Left renal pelvis (tissue), 4 donors: Measurements from ENCODE around the gene TACR2. TPM values are rescaled to one million over a fixed set of nuclear protein-coding genes. Genes with fewer than 3 reads are reported as not detected.

Experiments used
- DNase-seq, 4 donors: peaks; one replicate each; pipeline ENCODE4 v3.0.0-alpha.2; 2013; ENCODE audit warnings: low read depth in 4 of 4, low spot score in 3 of 4
- polyA plus RNA-seq, 4 donors: library from polyadenylated mRNA; unstranded; fragments of 120-200 nt; gene quantifications; one replicate each; pipeline ENCODE4 v1.2.1, GENCODE V29; 2013; ENCODE audit not compliant: insufficient read length in 4 of 4

The TACR2 gene
- polyA plus RNA-seq, 4 donors = 0.23 to 0.49 (median 0.34) TPM

DNA sequence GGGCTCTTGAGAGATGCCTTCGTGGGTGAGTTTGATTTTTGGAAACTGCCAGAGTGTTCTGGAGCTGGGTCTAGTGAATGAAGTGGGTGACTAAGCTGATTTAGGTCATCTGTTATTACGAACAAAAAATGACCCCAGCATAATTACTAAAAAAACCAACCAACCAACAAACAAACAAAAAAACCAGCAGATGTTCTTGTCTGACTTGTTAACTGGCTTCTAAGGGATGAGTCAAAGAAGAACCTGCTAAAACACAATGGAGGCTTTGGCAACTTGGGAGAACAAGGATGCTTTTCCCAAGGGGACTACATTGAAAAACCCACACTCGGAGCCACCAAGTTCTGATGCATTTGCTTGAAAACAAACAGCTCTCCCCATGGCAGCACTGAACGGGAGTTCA, 11.5 kb downstream of the TACR2 start:
- no peak for DNase-seq

DNA sequence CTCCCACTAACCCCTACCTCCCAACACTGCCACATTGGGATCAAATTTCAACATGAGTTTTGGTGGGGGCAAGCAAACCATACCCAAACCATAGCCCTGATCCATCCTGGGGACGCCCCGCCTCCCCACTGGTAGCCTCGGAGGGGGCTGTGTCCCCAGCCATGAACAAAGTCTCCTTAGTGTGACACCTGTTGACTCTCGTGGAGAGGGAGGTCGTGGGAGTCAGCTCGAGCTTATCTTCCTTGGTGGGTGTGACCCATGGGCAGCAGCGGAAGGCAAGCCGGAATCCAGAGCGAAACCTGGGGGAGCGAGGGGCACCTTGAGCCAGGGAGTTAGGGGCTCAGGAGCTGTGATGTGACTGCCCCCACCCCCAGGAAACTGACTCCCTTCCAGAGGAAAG, 11.9 kb downstream of the TACR2 start:
- DNase-seq = no peak

DNA sequence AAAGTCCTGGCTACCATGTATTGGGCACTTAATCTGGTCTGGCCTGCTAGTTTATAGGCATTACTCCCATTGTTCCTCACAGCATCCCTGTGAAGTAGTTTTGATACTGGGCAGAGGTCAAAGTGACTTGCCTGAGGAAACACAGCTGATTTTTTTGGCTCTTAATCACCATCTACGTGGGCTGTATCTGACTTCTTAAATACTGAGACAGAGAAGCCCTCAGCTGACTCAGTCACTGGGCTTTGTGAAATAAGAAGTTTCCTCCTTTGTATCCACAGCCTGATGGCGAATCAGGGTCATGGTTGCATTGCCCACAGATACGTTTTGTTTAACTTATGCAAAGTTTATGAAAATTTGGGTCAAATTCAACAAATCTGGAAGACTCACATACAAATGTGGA, 13.2 kb downstream of the TACR2 start:
- no peak for DNase-seq

DNA sequence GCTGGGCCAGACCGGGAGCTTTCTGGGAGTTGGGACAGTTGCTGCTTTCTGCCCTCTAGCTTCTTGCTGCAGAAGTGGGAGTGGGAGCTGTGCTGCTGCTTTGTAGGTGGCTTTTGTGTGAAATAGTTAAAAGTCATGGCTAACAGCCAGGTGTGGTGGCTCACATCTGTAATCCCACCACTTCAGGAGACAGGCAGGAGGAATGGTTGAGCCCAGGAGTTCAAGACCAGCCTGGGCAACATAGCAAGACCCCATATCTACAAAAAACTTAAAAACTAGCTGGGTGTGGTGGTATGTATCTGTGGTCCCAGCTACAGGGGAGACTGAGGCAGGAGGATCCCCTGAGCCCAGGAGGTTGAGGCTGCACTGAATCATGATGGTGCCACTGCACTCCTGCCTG, 13.7 kb downstream of the TACR2 start:
- no peak for DNase-seq

DNA sequence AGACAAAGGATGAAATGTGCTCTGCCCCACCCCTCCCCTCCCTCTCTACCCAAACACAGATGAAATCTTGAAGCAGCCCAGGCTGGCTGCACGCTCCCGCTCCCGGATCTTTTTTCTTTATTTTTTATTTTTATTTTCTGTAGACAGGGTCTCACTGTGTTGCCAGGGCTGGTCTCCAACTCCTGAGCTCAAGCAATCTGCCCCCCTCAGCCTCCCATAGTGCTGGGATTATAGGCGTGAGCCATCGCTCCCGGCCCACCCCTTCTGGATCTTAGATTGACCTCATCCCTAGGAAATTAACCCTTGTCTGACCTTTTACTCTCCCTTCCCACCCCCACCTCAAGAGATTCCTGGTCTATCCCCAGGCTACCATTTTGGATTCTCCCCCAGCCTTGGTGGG, 14.3 kb downstream of the TACR2 start:
- no peak for DNase-seq

DNA sequence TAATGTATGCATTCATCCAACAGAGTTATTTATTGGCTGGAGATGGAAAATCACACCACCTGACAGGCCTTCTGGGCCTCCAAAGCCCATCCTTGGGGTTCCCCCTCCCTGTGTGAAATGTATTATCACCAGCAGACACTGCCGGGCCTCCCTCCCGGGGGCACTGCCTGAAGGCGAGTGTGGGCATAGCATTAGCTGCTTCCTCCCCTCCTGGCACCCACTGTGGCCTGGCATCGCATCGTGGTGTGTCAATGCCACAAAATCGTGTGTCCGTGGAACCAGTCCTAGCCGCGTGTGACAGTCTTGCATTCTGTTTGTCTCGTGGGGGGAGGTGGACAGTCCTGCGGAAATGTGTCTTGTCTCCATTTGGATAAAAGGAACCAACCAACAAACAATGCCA, 15.3 kb downstream of the TACR2 start:
- DNase-seq = no peak

DNA sequence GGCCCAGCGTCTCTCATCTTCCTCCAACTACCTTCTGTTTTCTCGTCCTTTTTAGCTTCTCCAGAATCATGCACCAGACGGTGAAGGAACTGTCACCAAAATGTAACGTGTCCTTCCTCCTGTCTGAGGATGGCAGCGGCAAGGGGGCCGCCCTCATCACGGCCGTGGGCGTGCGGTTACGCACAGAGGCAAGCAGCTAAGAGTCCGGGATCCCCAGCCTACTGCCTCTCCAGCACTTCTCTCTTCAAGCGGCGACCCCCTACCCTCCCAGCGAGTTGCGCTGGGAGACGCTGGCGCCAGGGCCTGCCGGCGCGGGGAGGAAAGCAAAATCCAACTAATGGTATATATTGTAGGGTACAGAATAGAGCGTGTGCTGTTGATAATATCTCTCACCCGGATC, 15.8 kb downstream of the TACR2 start:
- DNase-seq = no peak

DNA sequence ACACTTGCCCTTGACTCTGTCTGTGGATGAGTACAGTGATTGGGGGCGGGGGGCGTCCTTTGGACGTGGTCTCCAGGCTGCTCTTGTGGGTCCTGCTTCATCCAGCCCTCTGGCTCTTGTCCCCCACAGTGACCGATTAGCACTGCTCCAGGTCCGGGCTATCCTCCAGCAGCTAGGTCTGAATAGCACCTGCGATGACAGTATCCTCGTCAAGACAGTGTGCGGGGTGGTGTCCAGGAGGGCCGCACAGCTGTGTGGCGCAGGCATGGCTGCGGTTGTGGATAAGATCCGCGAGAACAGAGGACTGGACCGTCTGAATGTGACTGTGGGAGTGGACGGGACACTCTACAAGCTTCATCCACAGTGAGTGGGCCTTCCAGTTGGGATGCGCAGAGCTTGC, 18.3 kb downstream of the TACR2 start:
- no peak for DNase-seq

DNA sequence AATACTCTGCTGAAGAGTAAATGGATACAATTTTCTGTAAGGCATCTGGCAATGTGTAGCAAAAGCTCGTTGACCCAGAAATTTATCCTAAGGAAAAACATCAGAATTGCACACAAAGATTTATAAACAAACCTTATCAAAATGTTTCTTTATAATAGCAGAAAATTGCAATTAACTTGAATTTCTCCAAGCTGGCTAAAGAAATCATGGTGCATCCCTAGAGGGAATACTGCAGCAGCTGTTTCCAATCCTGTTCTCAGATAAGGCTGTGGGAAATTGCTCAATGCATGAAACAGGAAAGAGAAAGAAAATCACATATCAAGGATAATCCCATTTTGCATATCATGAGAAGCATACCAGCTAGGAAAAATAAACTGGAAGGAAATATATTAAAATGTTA, 18.7 kb downstream of the TACR2 start:
- DNase-seq = no peak

DNA sequence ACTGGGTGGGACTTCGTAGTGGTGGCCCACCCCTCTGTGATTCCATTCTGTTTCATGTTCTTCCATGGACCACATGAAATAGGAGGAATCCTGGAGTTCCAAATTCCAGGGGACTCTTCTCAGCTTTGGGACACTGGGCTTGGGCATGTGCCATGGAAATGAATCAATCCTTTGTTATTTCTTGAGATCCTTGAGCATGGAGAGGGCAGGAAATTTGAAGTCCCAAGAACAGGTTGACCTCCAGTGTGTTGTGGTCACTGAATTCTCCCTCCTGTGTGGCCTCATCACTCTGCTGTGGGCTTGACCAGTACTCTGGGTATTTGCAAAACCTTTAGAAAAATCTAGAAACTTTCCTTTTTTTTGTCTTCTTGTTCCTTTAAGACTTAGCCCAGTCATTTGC, 22.7 kb downstream of the TACR2 start:
- DNase-seq = no peak

DNA sequence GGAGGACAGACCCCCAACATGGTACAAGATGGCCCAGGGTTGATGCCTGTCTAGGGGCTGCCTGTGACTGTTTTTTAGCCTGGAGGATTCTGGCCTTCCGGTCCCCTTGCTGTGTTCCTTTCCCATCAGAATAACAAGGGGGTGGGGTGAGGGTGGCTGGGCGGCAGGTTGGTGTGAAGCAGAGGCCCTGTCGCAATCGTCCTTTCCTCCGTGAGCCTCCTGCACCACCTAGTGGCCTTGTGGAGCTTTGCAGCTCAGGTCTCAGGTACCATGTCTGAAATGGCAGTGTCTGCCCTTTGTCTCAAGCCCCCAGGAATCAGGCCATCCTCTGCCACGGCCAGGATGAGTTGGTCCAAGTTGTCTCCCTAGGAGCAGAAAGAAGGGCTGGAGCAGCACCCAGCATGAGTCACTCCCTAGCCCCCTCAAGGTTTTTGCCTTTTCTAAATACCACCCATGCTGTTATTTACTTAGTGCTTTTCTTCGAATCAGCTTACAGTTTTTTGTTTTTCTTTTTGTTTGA, 24.2 kb downstream of the TACR2 start:
- peak in 2 of 4 donors; percentile 64 to 70 for DNase-seq

DNA sequence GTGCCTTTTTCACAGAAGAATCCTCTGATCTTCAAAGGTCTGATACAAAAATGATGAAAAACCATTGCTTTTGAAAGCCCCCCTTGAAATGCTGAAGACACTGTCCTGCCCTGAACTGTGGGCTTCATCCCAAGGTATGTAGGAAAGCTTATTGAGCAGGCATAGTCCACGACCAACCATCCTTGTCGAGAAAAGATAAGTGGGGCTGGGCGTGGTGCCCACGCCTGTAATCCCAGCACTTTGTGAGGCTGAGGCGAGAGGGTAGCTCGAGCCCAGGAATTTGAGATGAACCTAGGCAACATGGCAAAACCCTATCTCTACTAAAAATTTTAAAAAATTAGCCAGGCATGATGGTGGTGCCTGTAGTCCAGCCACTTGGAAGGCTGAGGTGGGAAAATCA, 25.6 kb downstream of the TACR2 start:
- DNase-seq = no peak

DNA sequence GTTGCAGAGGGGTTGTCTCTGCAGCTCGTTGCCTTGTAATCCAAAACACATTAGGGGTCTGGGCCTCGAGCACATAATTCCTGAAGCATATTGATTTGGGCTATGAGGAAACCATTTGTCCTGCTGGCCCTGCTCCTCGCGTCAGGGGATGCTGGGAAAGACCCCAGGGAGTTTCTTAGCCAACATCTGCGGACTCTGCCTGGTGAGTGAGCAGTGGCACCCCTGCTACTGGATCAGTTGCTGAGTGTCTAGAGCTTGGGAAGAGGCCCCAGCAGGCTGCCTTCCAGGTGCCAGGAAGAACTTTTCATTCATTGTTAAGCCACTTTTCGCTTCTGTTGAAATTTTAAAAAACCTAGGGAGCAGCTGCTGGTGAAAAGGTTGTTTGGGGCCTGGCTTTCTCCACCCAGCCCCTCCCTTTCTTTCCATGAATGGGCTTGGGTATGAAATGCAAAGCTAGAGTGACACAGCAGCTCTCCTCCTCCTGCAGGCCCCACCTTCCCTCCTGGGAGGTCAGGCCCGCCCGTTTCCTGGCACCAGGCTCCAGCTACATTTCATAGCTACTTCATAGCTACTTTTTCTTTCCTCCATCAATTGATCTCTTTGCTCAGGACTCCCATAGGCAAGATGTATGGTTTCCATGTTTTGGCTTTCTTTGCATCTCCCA, 26.8 kb downstream of the TACR2 start:
- no peak for DNase-seq

DNA sequence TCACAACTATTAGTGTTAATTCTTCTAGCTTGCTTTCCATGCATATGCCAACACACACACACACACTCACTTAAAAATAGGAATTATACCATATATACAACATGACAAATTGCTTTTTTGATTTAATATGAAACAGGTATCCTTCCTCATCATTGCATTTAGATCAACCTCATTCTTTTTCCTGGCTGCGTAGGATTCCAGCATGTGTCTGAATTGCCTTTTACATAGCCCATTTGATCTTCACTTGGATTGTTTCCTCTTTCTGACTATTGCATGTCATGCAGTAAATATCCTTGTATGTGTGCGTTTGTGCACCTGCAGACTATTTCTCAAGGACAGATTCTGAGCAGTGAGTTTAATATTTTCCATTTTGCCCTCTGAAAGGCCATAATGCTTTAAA, 28.2 kb downstream of the TACR2 start:
- no peak for DNase-seq

DNA sequence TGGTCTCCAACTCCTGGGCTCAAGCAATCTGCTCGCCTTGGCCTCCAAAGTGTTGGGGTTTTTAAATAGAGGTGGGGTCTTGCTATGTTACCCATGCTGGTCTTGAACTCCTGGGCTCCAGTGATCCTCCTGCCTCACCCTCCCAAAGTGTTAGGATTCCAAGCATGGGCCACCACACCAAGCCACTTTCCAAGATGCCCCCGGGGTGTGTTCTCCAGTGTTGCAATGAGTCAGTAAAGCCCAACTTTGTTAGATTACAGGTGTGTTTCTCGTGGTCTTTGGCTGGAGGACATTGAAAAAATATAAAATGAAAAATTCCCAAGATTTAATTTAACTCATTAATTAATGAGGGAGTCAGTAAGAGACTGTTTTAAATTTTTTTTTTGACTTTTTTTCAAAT, 29.2 kb downstream of the TACR2 start:
- DNase-seq = no peak

DNA sequence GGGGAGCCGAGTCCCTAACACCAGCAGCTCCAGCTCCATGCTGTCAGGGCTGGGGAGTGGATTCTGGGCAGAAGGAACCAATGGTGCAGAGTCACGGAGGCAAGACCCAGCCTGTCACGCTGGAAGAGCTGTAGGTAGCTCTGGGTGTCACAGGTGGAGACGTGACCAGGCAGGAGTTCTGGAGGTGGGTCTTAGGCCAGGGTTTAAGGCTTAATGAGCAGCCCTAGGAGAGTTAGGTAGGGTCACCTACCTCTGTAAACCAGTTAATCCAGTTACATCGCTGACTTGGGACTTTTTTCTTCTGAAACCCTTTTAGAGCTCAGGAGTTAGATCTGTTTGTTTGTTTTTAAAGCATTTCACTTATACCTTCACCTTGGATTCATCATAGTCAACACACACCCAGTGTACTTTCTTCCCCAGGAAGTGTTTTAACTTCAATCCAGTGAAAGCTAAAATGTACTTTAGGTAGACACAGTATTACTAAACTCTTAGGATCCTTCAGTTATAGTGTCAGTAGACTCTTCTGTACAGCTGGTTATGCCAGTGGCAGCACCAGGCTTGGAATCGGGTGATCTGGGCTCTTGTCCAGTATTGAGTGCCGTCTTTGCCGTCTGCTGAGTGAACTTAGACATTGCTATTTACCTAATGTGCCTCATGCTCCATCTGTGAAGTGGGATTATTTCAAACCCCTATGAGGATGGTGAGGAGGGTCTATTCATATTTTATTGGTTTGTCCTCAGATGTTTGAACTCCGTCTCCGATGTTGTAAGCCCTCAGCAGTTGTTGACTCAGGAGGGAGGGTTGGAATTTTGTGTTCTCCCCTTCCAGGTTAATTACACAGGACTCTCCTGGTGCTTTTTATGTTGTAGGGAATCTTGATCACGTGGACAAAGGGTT, 31.0 kb downstream of the TACR2 start:
- DNase-seq = no peak

DNA sequence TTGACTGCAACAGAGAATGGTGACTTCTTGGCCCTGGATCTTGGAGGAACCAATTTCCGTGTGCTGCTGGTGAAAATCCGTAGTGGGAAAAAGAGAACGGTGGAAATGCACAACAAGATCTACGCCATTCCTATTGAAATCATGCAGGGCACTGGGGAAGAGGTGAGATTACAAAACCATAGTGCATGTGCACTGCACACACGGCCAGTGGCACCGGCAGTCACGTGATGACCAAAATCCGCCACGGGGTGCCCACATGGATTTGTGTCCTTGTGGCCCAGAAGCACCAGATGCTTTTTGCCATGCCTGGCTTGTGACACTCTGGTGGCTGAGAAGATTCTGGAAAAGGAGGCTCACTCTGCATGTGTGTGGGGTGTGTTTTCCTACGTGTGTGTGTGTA, 32.4 kb downstream of the TACR2 start:
- DNase-seq = no peak

DNA sequence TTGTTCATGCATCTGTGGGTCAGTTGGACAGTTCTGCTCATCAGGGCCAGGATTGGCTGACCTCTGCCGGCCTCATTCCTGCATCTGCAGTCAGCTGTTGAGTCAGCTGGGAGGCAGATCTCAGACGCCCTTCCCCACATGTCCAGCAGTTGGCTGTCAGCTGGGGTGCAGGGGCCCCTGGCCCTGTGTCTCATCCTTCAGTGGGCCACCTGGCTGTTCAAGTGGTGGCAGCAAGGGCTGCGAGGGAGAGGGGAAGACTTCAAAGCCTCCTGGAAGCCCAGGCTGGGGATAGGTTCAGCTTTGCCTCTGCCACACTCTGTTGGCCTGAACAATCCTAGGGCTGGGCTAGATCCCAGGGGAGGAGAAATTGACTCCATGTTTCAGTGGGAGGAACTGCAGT, 33.2 kb downstream of the TACR2 start:
- DNase-seq = no peak

DNA sequence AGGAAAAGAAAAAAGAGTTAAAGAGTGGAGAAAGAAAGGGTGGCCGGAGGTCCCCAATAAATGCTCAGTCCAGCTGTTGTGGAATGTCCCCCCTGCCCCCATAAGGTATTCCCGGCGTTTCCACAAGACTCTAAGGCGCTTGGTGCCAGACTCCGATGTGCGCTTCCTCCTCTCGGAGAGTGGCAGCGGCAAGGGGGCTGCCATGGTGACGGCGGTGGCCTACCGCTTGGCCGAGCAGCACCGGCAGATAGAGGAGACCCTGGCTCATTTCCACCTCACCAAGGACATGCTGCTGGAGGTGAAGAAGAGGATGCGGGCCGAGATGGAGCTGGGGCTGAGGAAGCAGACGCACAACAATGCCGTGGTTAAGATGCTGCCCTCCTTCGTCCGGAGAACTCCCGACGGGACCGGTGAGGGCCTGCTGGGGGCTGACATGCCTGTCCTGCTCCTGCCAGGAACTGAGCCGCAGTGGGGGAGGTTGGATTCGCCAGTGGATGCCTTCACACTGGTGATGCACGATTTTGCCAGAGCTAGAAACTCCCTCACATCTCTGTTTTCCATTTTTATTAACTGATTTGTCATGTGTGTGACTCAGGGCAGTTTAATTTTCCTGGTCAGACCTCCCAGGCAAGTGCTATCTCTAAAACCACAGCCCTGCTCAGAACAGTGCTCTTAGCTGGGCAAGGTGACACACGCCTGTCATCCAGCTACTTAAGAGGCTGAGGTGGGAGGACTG, 34.2 kb downstream of the TACR2 start:
- DNase-seq = no peak

DNA sequence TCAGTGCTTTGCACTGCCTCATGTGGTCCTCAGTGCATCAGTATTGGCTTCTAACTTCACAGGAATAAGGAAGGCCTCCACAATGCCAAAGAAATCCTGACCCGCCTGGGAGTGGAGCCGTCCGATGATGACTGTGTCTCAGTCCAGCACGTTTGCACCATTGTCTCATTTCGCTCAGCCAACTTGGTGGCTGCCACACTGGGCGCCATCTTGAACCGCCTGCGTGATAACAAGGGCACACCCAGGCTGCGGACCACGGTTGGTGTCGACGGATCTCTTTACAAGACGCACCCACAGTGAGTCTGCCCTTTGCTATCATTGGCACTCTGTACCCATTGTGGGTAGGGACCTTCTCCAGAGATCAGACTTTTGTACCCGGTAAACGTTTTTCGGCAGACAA, 36.9 kb downstream of the TACR2 start:
- no peak for DNase-seq

DNA sequence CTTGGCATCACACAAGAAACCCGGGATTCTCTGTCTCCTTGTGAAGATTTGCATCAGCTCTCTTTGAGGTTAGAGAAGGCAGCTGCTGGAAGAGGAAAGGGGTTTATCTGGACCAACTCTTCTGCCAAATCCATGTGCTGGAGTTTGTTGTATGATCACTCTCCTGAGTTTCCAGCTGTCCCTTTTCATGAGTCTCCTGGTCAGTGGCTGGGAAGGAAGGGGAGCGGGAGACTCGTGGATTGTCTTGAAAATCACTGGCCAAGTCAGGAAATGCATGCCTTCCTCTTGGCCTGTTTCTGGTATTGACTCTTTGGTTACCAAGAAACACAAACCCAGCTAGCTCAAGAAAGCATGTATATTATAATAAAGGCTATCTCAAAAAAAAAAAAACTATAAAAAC, 38.8 kb downstream of the TACR2 start:
- no peak for DNase-seq
